Measurements from ENCODE around the gene TLK1.

- TF ChIP-seq POLR2A (IDR thresholded peaks at IDR 0.05; ENCODE audit: low read depth, low read length): no peak
- TF ChIP-seq TAF1 (IDR thresholded peaks at IDR 0.05; ENCODE audit: borderline replicate concordance, low read depth, low read length): no peak
- no peak for TF ChIP-seq POLR2AphosphoS5 (IDR thresholded peaks at IDR 0.05; ENCODE audit: low read depth, low read length)
Measured at GRCh38 chr2:171083451-171083850, 77.2 kb downstream of the TLK1 start.
